Upper lobe of left lung (tissue), 4 donors: Measurements from ENCODE around the gene GBX2.

ENCODE experiments used
- CTCF ChIP-seq, 6 experiments: fragments of 450-650 bp in 4 of 6; fragments of 200-600 bp in 2 of 6; sonication (generic) in 2 of 6; IDR thresholded peaks; one replicate each; pipeline ENCODE4 v1.5.1; 2016 to 2019; ENCODE audit warnings: antibody characterized with exemption in 6 of 6
- EP300 ChIP-seq, 4 donors: sonication (generic); formaldehyde crosslinking; IDR thresholded peaks; one replicate each; pipeline ENCODE4 v1.5.1; 2017; ENCODE audit warnings: antibody characterized with exemption in 4 of 4, control low read depth in 2 of 4
- POLR2A ChIP-seq, 4 donors: fragments of 450-650 bp; IDR thresholded peaks; one replicate each; pipeline ENCODE4 v1.5.1; 2016 to 2017; ENCODE audit warnings: antibody characterized with exemption in 4 of 4, mild to moderate bottlenecking in 2 of 4

GRCh38 chr2:236211296-236211695 lies 43.1 kb upstream of the GBX2 start:
- TF ChIP-seq POLR2A (IDR thresholded peaks at IDR 0.05) (no peak), CTCF (IDR thresholded peaks at IDR 0.05) (no peak), EP300 (IDR thresholded peaks at IDR 0.05) (no peak)
